HepG2 (cell line): ENCODE data around the gene HDGFL2. TPM values are rescaled to one million over a fixed set of nuclear protein-coding genes. Genes with fewer than 3 reads are reported as not detected.

Experiments used
- FOXK1 ChIP-seq: sonication (generic); formaldehyde crosslinking; IDR thresholded peaks from 2 replicates; pipeline ENCODE4 v1.4.0; 2020; ENCODE audit warnings: low read depth, missing genetic modification reagents, borderline replicate concordance
- GLI4 ChIP-seq: sonication (generic); formaldehyde crosslinking; IDR thresholded peaks from 2 replicates; pipeline ENCODE4 v1.5.1; 2020; ENCODE audit warnings: missing genetic modification reagents, mild to moderate bottlenecking, moderate library complexity, borderline replicate concordance
- TCF12 ChIP-seq, 2 experiments: fragments of 450-650 bp in 1 of 2; sonication (generic) in 1 of 2; formaldehyde crosslinking in 1 of 2; IDR thresholded peaks; 2 replicates each; pipeline versions ENCODE4 v1.6.1 to v1.8.0; 2017 to 2022; ENCODE audit warnings: antibody characterized with exemption in 1 of 2, mild to moderate bottlenecking in 1 of 2, missing genetic modification reagents in 1 of 2, moderate library complexity in 1 of 2
- TRIM24 ChIP-seq: sonication (generic); formaldehyde crosslinking; IDR thresholded peaks from 2 replicates; pipeline ENCODE4 v1.8.0; 2022; ENCODE audit warnings: mild to moderate bottlenecking, missing genetic modification reagents
- ZNF121 ChIP-seq: sonication (generic); formaldehyde crosslinking; IDR thresholded peaks from 2 replicates; pipeline ENCODE4 v1.5.0; 2020; ENCODE audit warnings: mild to moderate bottlenecking, missing genetic modification reagents
- ZNF501 ChIP-seq: sonication (generic); formaldehyde crosslinking; IDR thresholded peaks from 2 replicates; pipeline ENCODE4 v1.5.1; 2020; ENCODE audit warnings: mild to moderate bottlenecking, moderate library complexity, missing genetic modification reagents
- polyA plus RNA-seq, 8 experiments: library from polyadenylated mRNA; depleted of rRNA in 3 of 8; stranded (reverse) in 7 of 8; unstranded in 1 of 8; fragments of >200 nt; fragmentation: Illumina TruSeq in 4 of 8; extraction: Trizol in 4 of 8; gene quantifications; 2 replicates each; pipeline versions ENCODE4 v1.2.1 to v1.2.3, GENCODE V29; 2011 to 2016; ENCODE audit warnings: low read depth in 4 of 8, missing spikeins in 1 of 8, mixed read lengths in 1 of 8; ENCODE audit not compliant: insufficient read depth in 1 of 8
- total RNA-seq, 5 experiments: library from RNA; depleted of rRNA; stranded (reverse); fragments of >200 nt; fragmentation: Illumina TruSeq; extraction: Trizol; gene quantifications; 2 replicates each; pipeline ENCODE4 v1.2.3, GENCODE V29; 2016; ENCODE audit warnings: low read depth in 1 of 5
- TF ChIP-seq, protein P1 (sequence below): sonication (generic); formaldehyde crosslinking; IDR thresholded peaks from one replicate; pipeline ENCODE4 v1.5.1; 2020; ENCODE audit warnings: mild to moderate bottlenecking, missing genetic modification reagents; ENCODE audit errors: not compliant biosample characterization
- TF ChIP-seq, protein P2 (sequence below): sonication (generic); formaldehyde crosslinking; IDR thresholded peaks from 2 replicates; pipeline ENCODE4 v1.5.1; 2020; ENCODE audit warnings: missing genetic modification reagents, mild to moderate bottlenecking, borderline replicate concordance
- TF ChIP-seq, protein P3 (sequence below): sonication (generic); formaldehyde crosslinking; IDR thresholded peaks from 2 replicates; pipeline ENCODE4 v1.4.0; 2020; ENCODE audit warnings: mild to moderate bottlenecking, missing genetic modification reagents
- TF ChIP-seq, protein P4 (sequence below): IDR thresholded peaks from 2 replicates; pipeline ENCODE4 v1.6.1; 2016; ENCODE audit warnings: missing genetic modification reagents, missing compliant biosample characterization

HDGFL2 gene
- total and polyA plus RNA-seq, 2 of the 13 experiments (the other 11 are each of a cell fraction or from before 2014, with no cell fraction given), result 20.0 to 51.1 TPM

DNA sequence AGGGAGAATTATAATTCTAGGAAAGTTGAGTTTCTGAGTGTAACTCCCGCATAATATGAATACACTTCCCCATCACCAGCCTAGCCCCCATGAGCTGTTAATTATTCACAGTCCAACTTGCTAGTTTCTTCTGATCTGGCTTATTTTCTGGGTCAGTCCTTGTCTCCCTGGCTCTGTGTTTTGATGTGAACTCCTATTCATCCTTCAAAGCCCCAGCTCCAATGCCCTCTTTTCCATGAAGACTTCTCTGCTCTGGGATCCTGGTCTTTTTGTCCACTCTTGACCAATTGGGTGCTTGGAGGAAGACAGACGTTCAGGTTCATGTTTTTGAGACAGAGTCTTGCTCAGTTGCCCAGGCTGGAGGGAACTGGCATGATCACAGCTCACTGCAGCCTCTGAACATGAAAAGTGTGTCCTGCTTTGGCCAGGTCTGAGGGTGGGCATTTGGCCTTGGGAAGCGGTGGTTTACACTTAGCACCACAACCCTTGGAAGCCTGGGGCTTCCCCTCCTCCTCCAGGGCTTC lies 67.1 kb downstream of the HDGFL2 start (continued):
- TF ChIP-seq, protein P1, sequence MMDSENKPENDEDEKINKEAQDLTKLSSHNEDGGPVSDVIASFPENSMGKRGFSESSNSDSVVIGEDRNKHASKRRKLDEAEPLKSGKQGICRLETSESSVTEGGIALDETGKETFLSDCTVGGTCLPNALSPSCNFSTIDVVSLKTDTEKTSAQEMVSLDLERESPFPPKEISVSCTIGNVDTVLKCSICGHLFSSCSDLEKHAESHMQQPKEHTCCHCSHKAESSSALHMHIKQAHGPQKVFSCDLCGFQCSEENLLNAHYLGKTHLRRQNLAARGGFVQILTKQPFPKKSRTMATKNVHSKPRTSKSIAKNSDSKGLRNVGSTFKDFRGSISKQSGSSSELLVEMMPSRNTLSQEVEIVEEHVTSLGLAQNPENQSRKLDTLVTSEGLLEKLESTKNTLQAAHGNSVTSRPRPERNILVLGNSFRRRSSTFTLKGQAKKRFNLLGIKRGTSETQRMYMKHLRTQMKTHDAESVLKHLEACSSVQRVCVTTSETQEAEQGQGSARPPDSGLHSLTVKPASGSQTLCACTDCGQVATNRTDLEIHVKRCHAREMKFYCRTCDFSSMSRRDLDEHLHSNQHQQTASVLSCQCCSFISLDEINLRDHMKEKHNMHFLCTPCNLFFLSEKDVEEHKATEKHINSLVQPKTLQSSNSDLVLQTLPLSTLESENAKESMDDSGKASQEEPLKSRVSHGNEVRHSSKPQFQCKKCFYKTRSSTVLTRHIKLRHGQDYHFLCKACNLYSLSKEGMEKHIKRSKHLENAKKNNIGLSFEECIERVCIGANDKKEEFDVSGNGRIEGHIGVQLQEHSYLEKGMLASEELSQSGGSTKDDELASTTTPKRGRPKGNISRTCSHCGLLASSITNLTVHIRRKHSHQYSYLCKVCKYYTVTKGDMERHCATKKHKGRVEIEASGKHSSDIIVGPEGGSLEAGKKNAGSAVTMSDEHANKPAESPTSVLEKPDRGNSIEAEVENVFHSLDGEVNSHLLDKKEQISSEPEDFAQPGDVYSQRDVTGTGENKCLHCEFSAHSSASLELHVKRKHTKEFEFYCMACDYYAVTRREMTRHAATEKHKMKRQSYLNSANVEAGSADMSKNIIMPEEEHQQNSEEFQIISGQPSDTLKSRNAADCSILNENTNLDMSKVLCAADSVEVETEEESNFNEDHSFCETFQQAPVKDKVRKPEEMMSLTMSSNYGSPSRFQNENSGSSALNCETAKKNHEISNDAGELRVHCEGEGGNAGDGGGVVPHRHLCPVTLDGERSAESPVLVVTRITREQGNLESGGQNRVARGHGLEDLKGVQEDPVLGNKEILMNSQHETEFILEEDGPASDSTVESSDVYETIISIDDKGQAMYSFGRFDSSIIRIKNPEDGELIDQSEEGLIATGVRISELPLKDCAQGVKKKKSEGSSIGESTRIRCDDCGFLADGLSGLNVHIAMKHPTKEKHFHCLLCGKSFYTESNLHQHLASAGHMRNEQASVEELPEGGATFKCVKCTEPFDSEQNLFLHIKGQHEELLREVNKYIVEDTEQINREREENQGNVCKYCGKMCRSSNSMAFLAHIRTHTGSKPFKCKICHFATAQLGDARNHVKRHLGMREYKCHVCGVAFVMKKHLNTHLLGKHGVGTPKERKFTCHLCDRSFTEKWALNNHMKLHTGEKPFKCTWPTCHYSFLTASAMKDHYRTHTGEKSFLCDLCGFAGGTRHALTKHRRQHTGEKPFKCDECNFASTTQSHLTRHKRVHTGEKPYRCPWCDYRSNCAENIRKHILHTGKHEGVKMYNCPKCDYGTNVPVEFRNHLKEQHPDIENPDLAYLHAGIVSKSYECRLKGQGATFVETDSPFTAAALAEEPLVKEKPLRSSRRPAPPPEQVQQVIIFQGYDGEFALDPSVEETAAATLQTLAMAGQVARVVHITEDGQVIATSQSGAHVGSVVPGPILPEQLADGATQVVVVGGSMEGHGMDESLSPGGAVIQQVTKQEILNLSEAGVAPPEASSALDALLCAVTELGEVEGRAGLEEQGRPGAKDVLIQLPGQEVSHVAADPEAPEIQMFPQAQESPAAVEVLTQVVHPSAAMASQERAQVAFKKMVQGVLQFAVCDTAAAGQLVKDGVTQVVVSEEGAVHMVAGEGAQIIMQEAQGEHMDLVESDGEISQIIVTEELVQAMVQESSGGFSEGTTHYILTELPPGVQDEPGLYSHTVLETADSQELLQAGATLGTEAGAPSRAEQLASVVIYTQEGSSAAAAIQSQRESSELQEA, result peak; percentile 18
- TF ChIP-seq ZNF501 (CRISPR knock-in tag) (0 out of 2 replicates have a peak, but pooled peaks have one; percentile 10), ZNF121 (peak; percentile 97), FOXK1 (CRISPR knock-in tag) (no peak), TCF12 (IDR thresholded peaks at IDR 0.05) (no peak), TCF12 (CRISPR knock-in tag; IDR thresholded peaks at IDR 0.05) (no peak), TRIM24 (CRISPR knock-in tag) (no peak), GLI4 (CRISPR knock-in tag) (0 out of 2 replicates have a peak, but pooled peaks have one; percentile 19)
- TF ChIP-seq, protein P2, sequence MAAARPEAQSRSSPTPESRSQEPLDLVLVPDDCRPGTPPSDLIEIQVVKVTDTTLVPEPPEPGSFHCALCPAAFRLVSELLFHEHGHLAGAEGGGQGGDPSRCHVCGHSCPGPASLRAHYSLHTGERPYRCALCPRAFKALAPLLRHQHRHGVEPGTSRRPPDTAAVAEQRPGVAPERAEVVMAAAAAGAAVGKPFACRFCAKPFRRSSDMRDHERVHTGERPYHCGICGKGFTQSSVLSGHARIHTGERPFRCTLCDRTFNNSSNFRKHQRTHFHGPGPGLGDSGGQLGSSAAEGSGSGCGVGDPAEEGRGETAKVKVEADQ, result no peak
- TF ChIP-seq, protein P3, sequence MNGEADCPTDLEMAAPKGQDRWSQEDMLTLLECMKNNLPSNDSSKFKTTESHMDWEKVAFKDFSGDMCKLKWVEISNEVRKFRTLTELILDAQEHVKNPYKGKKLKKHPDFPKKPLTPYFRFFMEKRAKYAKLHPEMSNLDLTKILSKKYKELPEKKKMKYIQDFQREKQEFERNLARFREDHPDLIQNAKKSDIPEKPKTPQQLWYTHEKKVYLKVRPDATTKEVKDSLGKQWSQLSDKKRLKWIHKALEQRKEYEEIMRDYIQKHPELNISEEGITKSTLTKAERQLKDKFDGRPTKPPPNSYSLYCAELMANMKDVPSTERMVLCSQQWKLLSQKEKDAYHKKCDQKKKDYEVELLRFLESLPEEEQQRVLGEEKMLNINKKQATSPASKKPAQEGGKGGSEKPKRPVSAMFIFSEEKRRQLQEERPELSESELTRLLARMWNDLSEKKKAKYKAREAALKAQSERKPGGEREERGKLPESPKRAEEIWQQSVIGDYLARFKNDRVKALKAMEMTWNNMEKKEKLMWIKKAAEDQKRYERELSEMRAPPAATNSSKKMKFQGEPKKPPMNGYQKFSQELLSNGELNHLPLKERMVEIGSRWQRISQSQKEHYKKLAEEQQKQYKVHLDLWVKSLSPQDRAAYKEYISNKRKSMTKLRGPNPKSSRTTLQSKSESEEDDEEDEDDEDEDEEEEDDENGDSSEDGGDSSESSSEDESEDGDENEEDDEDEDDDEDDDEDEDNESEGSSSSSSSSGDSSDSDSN, result no peak
- TF ChIP-seq, protein P4, sequence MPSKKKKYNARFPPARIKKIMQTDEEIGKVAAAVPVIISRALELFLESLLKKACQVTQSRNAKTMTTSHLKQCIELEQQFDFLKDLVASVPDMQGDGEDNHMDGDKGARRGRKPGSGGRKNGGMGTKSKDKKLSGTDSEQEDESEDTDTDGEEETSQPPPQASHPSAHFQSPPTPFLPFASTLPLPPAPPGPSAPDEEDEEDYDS (CRISPR knock-in tag), result no peak
